ENCODE data around the gene PPP2R2C.

PPP2R2C gene

DNA sequence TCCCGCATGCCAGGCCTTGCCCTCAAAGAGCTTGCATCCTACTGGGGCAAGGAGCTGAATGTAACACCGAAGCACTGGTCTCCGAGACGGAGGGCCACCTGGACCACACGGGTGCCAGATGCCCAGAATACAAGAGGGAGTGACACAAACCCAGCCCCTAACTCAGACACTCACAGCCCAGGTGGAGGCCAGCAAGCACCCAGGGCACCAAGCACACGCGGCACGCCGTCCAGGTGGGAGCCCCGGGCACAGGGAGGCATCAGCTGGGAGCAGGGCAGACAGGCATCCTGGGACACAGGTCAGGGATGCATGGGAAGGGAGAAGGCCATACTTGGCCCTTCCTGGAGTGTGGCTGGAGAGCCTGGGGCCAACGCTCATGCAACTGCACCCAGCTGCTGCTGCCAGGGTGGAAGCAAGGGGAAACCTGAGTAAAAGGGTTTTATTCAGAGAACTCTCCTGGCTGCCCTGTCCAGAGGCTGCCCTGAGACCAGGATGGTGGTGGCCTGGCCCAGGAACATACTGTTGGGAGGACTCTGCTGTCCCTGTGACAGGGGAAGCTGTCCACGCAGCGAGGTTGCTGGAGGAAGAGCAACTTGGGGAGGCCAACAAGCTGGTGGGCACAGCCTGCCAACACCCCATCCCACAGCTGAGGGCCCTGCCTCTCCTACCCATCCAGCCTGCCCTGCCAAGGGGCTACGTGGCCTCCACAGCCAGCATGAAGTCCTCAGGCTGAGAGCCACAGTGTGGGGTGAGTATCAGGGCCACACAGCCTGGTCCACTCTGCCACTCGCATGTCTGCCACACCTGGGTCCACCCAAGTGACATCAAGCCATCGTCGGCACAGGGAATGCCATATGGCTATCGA, 22.2 kb upstream of the PPP2R2C start:
- DNase-seq (ENCODE audit: low read depth): no peak

- DNase-seq (ENCODE audit: low read depth): no peak
These were observed 21.4 kb upstream of the PPP2R2C start for GRCh38 chr4:6493658-6494304.

- DNase-seq (ENCODE audit: low read depth): no peak
These were observed 20.6 kb upstream of the PPP2R2C start for GRCh38 chr4:6492861-6493657.

- DNase-seq (ENCODE audit: low read depth): no peak
These were observed 19.7 kb upstream of the PPP2R2C start for GRCh38 chr4:6492027-6492590.

- no peak for DNase-seq (ENCODE audit: low read depth)
These were observed 18.8 kb upstream of the PPP2R2C start for GRCh38 chr4:6491235-6491634.

DNA sequence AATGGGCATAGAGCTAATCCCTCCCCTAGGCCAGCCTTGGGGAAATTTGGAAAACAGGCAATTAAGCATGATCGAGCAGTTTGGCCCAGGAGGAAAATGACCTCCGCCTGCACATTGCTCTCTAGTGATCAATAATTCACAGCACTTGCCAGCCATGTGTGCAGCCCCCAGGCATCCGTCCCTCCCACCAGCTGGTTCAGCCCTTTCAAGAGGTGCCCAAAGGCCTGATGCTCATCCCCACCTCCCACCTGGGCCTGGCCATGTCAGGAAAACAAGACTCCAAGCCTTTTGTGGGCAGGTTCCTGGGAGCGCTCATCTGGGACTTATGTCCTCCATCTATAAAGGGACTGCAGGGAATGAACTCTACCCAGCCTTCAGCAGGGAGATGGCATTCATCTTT, 17.5 kb upstream of the PPP2R2C start:
- no peak for DNase-seq (ENCODE audit: low read depth)

- no peak for DNase-seq (ENCODE audit: low read depth)
These were observed 15.1 kb upstream of the PPP2R2C start for GRCh38 chr4:6487466-6487865.

DNA sequence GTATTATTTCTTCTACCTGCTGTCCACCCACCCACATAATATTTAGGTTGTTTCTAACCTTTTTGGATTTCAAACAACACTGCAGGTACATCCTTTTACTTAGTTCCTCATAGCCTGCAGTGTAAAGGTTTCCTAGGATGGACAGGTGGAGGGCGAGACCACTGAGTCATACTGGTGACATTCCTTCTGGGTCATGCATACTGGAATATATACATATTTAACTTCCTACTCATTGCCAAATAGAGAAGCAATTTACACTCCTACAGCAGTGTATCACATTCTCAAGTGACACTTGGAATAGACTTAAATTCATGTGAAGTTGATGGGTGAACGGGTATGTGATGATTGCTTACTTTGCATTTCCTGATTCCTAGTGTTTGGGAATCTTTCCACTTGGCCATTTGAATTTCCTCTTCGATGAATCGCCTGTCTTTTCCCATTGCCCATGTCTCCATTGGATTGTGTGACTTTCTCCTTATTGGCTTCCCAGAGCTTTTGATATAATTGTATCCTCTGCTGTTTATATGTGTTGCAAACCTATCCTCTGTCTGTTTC, 8.2 kb upstream of the PPP2R2C start:
- no peak for DNase-seq (ENCODE audit: low read depth)

DNA sequence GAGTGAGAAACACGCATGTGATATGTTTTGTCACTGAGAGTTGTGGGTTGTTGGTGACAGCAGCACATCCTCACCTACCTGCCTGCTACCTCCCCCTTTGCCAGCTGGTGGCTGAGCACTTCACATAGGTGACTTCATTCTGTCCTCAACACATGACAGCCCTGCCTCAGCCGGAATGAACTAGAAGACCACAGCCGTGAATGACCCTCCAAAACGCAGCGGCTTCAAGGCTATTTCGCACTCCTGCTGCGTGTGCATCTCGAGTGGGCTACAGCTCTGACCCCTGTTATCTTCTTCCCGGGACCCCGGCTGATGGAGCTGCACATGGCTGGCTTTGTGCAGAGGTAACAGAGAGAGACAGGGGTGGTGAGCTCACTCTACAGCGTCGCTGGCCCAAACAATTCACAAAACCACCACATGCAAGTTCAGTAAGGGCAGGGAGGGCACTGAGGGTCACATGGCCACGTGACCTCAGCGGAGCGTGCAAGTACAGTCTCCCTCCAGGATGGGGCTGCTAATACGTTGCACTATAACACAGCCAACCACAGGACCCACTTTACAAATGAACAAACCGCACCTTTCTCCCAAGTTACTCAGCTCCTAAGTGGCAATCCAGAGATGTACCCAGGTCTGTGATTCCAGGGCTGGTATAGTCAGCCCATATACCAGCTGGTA, 6.3 kb upstream of the PPP2R2C start:
- no peak for DNase-seq (ENCODE audit: low read depth)

GRCh38 chr4:6476893-6477292, 4.5 kb upstream of the PPP2R2C start:
- DNase-seq (ENCODE audit: low read depth): no peak

DNA sequence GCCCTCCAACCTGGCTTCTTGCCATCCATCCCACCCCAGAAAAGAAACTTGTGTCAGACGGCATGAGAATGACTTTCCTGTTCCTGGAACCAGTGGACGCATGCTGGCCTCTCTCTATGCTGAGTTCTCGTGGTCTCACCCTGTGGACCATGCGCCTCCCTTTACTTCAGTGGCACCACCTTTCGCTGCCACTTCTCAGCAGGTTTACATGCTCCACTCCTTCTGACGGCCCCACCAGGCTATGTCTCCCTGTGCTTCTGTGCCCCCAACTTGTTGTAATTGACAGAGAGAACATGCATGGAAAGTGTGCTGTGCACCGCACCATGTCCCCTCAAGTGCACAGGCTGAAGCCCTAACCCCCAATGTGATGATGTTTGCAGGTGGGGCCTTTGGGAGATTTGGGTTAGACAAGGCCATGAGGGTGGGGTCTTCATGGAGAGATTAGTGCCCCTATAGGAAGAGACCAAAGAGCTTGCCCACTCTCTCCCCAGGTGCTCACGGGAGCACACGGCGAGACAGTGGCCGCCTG, 3.1 kb upstream of the PPP2R2C start:
- DNase-seq (ENCODE audit: low read depth): no peak

DNA sequence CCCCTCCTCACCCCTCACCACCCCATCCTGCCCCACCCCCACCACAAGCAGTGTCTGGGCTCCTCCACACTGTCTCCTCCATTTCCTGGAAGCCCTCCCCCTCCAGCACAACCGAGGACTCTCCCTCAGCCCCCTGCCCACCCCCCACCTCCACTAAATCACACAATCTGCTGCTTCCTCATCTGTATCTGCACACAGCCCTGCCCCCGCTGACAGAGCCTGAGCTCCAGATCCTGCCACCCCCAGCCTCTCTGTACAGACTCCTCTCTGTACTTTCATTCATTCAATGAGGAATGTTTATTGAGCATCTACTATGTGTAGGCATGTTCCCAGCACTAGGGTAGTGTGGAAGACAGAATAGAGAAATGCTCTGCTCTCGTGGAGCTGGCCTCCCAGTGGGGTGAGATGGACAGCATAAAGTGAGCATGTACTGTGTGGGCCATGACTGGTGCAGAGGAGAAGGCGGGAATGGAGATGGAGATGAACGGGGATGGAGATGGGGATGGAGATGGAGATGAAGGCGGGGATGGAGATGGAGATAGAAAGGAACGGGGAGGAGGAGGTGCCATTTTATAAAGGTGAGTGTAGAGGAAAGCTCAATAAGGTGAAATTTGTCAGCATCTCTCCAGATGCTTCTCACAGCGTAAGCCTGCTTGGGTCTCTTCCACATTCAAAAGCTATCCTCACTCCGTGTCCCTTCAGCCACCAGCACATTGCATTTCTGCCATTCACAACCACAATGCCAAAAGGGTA, 2.5 kb upstream of the PPP2R2C start:
- no peak for DNase-seq (ENCODE audit: low read depth)

DNA sequence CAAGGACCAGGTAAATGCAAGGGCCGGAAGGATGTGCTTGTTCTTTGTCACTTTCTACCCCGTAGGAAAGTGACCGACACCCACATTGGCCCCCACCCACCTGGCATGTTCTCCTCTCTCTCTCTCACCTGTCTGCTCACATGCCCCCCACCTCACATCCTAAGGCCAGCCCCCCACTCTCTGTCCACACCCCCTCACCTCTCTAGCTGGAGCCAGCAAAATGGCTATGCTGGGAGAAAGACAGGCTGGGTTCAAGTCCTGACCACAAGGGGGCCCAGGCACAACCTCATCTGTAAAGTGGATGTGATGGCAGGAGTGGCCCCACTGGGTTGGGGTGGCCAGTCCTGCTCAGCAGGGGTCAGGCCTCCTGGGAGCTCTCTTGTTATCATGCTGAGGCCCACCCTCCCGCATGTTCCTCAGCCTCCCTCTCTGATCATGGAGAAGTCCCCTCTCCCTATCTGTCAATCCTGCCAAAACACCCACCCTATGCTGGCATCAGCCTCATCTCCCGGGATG, 1.7 kb upstream of the PPP2R2C start:
- no peak for DNase-seq (ENCODE audit: low read depth)

DNA sequence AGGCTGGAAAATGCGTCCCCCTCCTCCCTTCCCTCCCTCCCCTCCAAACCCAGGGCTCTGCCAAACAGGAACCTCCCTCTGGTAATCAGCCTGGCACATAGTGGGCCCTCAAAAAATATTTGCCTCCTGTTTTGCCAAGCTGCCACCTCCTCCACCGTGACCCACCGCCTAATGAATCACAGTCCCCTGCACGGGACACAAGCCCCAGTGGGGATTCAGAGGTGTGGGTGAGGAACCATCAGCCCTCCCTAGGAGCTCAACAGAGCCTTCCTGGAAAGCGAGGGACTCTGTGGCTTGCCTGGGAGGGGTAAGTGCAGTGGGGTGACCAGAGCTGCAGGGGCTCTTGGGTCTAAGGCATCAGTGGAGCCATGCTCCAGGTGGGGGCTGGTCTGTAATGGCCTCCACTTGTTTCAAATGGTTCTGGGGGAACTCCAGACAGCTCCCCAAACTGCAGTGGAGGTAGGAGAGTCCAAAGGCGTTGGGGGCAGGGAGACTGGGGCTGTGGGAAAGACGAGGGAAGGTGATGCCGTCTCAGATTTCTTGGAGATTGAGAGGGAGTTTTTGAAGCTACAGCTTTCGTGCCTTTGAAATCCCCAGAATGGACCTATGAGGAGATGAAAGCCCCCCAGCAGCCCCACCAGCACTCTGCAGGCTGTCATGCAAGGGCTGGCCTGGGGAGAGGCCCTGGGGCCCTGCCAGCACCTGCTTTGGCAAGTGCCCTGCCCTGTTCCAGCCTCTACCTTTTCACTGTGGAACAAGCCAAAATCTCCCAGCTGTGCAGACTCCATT, 1.0 kb upstream of the PPP2R2C start:
- DNase-seq (ENCODE audit: low read depth): no peak

DNA sequence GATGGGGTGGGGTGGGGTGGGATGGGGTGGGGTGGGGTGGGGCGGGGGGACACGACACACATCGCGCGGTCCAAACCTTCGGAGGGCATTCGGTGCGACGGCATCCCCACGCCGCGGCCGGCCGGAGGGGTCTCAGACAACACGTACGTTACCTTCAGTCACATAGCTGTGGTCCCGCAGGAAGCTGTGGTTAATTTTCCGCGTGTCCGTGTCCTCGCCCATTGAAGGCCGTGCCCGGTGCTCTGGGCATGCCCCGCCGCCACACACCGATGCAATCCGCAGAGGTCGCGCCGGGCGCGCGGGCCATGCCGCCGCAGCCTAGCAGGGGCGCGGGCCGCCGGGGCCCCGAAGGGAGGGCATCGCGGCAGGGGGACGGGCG, 417 bp downstream of the PPP2R2C start:
- no peak for DNase-seq (ENCODE audit: low read depth)

- DNase-seq (ENCODE audit: low read depth): no peak
These were observed 957 bp downstream of the PPP2R2C start for GRCh38 chr4:6471307-6472007.

GRCh38 chr4:6470502-6471306, 1.7 kb downstream of the PPP2R2C start:
- DNase-seq (ENCODE audit: low read depth): no peak

- no peak for DNase-seq (ENCODE audit: low read depth)
These were observed 2.4 kb downstream of the PPP2R2C start for GRCh38 chr4:6469898-6470501.
